Stimulated activated CD4-positive, alpha-beta T cell treated with anti-CD3 and anti-CD28 coated beads, TNF-alpha, amount 100 ng/mL, for 24 hours (primary cell): Measurements from ENCODE around the gene SCAMP5.

Source experiments
- DNase-seq, 3 experiments: peaks; one replicate each; pipeline ENCODE4 v3.0.0-alpha.2; 2020; ENCODE audit warnings: low read depth in 3 of 3

SCAMP5 gene

GRCh38 chr15:74976159-74976558 lies 19.2 kb upstream of the SCAMP5 start:
- DNase-seq = no peak

DNA sequence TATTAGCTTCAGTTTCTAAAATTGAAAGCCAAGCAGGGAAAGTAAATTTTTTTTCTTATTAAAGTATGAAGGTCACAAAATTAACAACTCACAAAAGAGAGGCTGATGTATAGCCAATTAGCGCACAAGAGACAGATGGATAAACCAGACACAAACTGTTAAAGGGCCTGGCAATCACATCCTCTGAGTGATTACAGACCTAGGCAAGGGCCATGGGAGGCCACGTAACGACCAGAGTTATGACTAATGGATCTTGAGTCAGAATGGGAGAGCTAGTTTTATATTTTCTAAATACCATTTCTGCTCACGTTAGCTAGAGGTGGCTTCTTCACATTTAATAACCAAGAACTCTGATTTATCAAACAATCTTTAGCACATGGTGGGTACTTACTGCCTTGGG lies 17.8 kb upstream of the SCAMP5 start:
- DNase-seq = no peak

DNA sequence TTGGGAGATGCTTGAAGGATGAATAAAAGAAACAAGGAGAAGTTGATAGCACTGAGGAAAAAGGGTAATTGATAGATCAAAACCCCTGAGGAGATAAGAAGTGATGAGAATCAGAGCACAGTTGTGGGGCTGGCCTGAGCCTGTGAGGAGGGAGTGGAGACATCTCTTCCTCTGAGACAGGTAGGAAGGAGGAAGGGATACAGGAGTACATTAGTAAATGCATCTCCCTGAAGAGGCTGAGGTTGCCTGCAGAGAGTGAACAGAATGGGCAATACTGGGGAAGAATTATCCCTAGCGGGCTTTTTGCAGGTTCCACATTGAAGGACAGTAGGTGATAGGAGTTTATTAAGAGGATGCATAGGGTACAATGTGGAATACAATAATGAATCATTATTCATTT lies 17.3 kb upstream of the SCAMP5 start:
- no peak for DNase-seq

GRCh38 chr15:74978503-74978902 lies 16.9 kb upstream of the SCAMP5 start:
- peak; percentile 13 to 53 (median 30) for DNase-seq

- DNase-seq = no peak
Observed at GRCh38 chr15:74982183-74982582, 13.2 kb upstream of the SCAMP5 start.

DNA sequence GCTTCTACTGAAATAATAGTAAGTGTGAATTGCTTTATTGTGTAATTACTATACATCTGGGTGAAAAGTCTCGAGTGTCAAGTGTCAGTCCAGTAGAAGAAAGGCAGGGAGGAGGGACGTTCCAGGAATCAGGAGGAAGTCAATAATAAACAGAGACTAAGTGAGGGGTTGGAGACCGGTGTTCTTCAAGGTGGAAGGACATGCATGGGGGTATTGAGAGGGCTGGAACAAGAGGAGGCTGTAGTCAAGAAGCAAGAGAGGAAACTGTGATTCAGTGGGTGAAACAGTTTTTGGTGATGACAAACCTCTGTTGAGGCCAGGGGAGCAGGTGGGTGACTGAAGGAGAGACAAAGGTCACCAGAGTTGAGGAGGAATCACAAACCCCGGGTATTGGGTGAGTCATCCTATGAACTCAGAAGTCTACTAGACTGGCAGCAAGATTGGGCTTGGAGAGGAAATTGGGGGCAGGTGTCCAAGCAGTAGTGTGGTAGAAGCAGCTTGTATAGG lies 11.6 kb upstream of the SCAMP5 start:
- DNase-seq = peak; percentile 22 to 48 (median 43)

GRCh38 chr15:74988007-74988800 lies 7.2 kb upstream of the SCAMP5 start:
- peak in 1 of 3 experiments; percentile 42 for DNase-seq

DNA sequence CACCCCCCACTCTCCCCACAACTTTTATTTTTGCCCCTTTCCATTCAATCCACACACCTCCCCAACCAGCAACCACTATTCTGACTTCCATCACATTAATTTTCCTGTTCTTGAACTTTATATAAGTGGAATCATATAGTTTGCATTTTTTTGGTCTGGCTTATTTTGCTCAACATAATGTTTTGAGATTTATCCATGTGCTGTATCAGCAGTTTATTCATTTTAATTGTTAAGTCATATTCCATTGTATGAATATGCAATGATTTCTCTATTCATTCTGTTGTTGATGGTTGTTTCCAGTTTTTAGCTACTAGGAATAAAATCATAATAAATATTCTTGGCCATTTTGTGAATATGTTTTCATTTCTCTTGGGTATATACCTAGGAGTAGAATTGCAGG lies 5.8 kb upstream of the SCAMP5 start:
- DNase-seq = no peak

- DNase-seq = no peak
Observed at GRCh38 chr15:74992619-74993018, 2.7 kb upstream of the SCAMP5 start.

- DNase-seq = no peak
Observed at GRCh38 chr15:74994236-74994635, 1.1 kb upstream of the SCAMP5 start.

- no peak for DNase-seq
Observed at GRCh38 chr15:74994685-74995084, 678 bp upstream of the SCAMP5 start.

DNA sequence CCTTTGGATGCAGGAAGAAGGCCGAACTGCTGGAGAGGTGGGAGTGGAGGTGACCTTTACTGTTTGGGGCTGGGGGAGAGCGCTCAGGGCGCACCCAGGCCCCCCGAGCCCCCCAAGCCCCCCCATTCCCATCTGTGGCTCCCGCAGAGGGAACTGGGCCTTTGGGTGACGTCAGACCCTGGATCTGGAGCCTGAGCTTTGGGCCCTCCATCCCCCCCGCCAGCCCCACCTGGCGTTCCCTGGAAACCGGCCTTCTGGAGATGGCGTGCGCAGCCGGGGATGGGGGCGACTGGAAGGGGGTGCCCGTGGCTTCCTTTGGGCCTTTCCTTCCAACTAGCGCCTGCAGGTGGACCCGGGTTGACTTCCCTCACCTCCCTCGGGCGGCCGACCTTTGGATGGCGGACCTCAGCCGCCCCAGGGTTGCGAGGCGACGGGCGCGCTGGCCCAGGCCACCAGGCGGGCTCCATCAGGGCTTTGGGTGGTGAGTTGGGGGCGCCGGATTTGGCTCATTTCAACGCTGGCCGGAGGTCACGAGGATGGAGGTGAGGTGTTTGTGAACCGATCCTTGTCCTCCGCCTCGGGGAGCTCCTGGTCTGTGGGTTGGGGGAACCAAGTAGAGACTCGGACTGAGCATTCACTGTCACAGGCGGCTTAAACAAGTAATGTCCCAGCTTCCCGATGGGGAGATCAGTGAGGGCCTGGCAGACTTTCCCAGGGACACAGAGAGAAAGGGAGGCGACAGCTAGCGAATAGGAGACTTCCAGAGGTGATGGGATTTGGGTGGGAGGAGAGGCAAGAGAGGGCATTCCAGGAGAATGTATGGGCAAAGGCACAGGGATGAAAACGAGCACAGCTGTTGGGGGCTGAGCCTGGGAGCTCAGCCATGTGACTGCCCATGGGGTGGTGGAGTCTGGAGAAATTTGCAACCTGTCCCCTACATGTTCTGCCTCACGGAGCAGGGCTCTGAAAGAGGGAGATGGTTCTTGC lies 709 bp downstream of the SCAMP5 start:
- DNase-seq = no peak

GRCh38 chr15:74997141-74997540 lies 1.8 kb downstream of the SCAMP5 start:
- no peak for DNase-seq

GRCh38 chr15:74997543-74997942 lies 2.2 kb downstream of the SCAMP5 start:
- no peak for DNase-seq

GRCh38 chr15:75001310-75001709 lies 5.9 kb downstream of the SCAMP5 start:
- DNase-seq = no peak

GRCh38 chr15:75002398-75002797 lies 7.0 kb downstream of the SCAMP5 start:
- no peak for DNase-seq

GRCh38 chr15:75007216-75007615 lies 11.9 kb downstream of the SCAMP5 start:
- no peak for DNase-seq

DNA sequence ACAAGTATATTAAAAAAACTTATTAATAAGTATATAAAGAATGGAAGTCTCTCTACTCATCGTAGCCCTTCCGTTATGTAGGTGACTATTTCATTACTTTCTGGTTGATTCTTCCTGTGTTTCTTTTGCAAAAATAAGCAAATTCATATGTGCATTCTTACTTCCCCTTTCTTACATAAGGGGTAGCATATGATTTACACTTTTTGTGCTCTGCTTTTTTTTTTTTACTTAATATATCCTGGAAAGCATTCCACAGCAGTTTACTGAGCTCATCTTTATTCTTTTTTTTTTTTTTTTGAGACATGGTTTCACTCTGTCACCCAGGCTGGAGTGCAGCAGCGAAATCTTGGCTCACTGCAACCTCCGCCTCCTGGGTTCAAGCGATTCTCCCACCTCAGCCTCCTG lies 12.9 kb downstream of the SCAMP5 start:
- no peak for DNase-seq

DNA sequence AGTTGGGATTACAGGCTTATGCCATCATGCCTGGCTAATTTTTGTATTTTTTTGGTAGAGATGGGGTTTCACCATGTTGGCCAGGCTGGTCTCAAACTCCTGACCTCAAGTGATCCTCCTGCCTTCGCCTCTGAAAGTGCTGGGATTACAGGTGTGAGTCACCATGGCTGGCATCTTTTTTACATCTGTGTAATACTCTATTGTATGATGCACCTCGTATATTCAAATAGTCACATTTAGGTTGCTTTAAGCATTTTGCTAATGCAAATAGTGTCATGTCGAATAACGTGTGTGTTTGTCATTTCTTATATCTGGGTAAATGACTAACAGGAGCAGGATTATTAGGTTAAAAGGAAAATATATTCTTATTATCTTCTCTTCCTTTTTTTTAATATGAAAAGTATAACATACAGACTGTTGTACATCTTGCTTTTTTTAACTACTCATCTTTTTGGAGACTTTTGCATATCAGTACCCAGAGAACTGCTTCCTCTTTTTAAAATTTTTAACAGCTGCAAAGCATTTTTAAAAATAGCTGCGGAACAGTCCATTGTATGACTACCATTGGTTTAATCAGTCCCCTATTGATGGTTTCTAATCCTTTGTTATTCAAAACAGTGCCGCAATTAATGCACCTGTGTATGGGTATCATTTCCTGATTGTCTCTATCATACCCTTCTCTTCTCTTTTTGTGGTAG lies 13.4 kb downstream of the SCAMP5 start:
- no peak for DNase-seq

GRCh38 chr15:75016431-75016830 lies 21.1 kb downstream of the SCAMP5 start:
- no peak for DNase-seq

DNA sequence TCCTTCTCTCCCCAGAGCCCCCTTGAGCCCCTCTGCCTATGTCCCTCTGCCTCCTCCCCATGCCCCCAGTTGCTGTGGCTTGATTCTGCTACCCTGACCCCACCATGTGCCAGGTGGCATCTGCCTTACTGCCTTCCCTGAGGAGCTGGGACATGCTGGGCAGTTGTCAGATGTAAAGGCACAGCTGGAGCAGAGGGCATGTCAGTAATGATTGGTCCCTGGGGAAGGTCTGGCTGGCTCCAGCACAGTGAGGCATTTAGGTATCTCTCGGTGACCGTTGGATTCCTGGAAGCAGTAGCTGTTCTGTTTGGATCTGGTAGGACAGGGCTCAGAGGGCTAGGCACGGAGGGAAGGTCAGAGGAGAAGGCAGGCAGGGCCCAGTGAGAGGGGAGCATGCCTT lies 24.6 kb downstream of the SCAMP5 start:
- no peak for DNase-seq

- no peak for DNase-seq
Observed at GRCh38 chr15:75021341-75021740, 26.0 kb downstream of the SCAMP5 start.
